ENCODE data around the gene SRPRB. TPM values are rescaled to one million over a fixed set of nuclear protein-coding genes. Genes with fewer than 3 reads are reported as not detected.

The SRPRB gene
- total and polyA plus RNA-seq, 2 donors (not counting 3 experiments of a cell fraction or from before 2014, with no cell fraction given): 22.7 to 69.2 TPM

DNA sequence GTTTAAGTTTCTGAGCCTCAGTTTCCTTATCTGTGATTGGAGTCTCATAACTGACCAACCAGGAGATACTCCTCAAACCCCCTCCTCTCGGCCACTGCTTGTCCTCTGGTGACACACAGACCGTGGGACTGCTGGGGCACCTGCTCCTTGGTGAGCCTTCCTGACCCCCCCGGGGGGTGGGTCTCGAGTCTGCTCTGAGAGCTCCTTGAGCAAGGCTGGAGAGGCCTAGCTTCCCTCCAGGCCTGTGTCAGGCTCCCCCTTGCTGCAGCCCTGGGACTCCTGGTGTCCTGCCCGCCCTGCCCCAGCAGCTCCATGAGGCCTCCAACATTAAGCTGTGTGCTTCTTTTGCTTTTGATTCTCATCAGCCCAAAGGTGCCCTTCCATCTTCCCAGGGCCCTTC is 27.7 kb downstream of the SRPRB start:
- POLR2A ChIA-PET: no interaction called here
- Histone ChIP-seq H3K9me3 (replicated peaks; ENCODE audit: control insufficient read depth, insufficient read depth, low read length) (no peaks in the 10 kb centered on the region), H3K4me1 (ENCODE audit: control insufficient read depth, extremely low read depth, insufficient read depth, low read length) (no peaks in the 10 kb centered on the region), H3K36me3 (ENCODE audit: control insufficient read depth in 2 of 2, extremely low read depth in 1 of 2, insufficient read depth in 2 of 2, low read length in 2 of 2) (no peaks in the 10 kb centered on the region), H4K20me1 (replicated peaks; ENCODE audit: control insufficient read depth, extremely low read depth, insufficient read depth, low read length) (no peaks in the 10 kb centered on the region), H3K79me2 (ENCODE audit: control insufficient read depth, insufficient read depth, low read length) (no peaks in the 10 kb centered on the region), H2AFZ (ENCODE audit: low read depth, low read length) (no peak overlapping the region), H3K27ac (ENCODE audit: insufficient read depth, low read depth, low read length) (no peak overlapping the region), H3K27me3 (ENCODE audit: control insufficient read depth in 2 of 2, insufficient read depth in 2 of 2, low read length in 2 of 2) (no peaks in the 10 kb centered on the region), H3K4me3 (replicated peaks in 1 of 3; ENCODE audit: insufficient read depth in 1 of 3, low read depth in 1 of 3, low read length in 3 of 3) (no peak overlapping the region), H3K4me2 (ENCODE audit: insufficient read depth, low read length) (no peak overlapping the region), H3K9me1 (replicated peaks; ENCODE audit: control insufficient read depth, extremely low read depth, insufficient read depth, low read length) (no peaks in the 10 kb centered on the region), H3K9ac (replicated peaks; ENCODE audit: extremely low read depth, insufficient read depth, low read length) (no peak overlapping the region)
- dilution Hi-C loops (cut with MboI; ENCODE audit: extremely low pct_ligation_motif_present, low sequenced_read_pairs) (no loop called here), intact Hi-C loops (cut with micrococcal nuclease) (no loop called here)
- FAIRE-seq (no peak), DNase-seq (ENCODE audit: low read depth, low spot score) (no peak)
- no peak for TF ChIP-seq JUN (IDR thresholded peaks at IDR 0.05; ENCODE audit: borderline replicate concordance, insufficient read depth, insufficient read length, low read depth)
- no peak for TF ChIP-seq FOS (IDR thresholded peaks at IDR 0.05; ENCODE audit: borderline replicate concordance, insufficient read depth, low read length)
- TF ChIP-seq EZH2 (IDR thresholded peaks at IDR 0.05; ENCODE audit: borderline replicate concordance, low read depth, low read length, severe bottlenecking): no peak
- TF ChIP-seq GATA2 (IDR thresholded peaks at IDR 0.05; ENCODE audit: insufficient read depth, insufficient read length, low read depth, low read length): no peak
- no peak for TF ChIP-seq MYC (IDR thresholded peaks at IDR 0.05; ENCODE audit: low read depth, low read length)
- TF ChIP-seq, protein P1, sequence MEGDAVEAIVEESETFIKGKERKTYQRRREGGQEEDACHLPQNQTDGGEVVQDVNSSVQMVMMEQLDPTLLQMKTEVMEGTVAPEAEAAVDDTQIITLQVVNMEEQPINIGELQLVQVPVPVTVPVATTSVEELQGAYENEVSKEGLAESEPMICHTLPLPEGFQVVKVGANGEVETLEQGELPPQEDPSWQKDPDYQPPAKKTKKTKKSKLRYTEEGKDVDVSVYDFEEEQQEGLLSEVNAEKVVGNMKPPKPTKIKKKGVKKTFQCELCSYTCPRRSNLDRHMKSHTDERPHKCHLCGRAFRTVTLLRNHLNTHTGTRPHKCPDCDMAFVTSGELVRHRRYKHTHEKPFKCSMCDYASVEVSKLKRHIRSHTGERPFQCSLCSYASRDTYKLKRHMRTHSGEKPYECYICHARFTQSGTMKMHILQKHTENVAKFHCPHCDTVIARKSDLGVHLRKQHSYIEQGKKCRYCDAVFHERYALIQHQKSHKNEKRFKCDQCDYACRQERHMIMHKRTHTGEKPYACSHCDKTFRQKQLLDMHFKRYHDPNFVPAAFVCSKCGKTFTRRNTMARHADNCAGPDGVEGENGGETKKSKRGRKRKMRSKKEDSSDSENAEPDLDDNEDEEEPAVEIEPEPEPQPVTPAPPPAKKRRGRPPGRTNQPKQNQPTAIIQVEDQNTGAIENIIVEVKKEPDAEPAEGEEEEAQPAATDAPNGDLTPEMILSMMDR (IDR thresholded peaks at IDR 0.05; ENCODE audit: extremely low read depth in 1 of 2, insufficient read depth in 1 of 2, low read depth in 1 of 2, low read length in 2 of 2): no peak
- TF ChIP-seq POLR2AphosphoS5 (IDR thresholded peaks at IDR 0.05; ENCODE audit: insufficient read depth, low read depth, low read length): no peak
- BruUV-seq (replicated peaks): no TSS peak
- CTCF ChIA-PET: interaction anchor here (1.0 kb wide), 1 partner anchor 13 kb away, joined by 3 read pairs; no protein-coding TSS in a partner anchor
